ENCODE measurements around the gene INHBB.

The INHBB gene

DNA sequence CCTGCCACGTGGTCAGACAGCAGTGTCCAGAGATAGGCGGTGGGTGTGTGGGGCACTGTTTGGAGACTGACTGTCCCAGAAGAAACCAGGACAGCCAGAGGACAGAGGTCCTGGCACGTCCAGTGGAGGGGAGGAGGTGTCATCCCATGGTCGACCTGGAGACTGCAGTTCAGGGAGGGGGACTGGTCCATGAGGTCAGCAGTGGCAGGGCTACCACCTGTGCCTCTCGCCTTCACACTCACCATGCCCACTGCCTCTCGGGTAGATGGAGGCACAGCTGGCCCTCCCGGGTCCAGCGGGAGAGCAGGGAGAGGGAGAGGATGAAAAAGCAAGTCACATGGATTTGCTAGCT, 53.9 kb downstream of the INHBB start:
- DNase-seq, result no peak

GRCh38 chr2:120400551-120400950, 54.6 kb downstream of the INHBB start:
- no peak for DNase-seq

Measured in activated CD4-positive, alpha-beta T cell treated with anti-CD3 and anti-CD28 coated beads, Interleukin-2, Interleukin-6, amounts not matched to agents 100 ng/mL and 50 ng/mL, durations not matched to agents 16 hours and 8 hours (primary cell).